H1 (cell line): ENCODE data around the gene ANKS1A. TPM values are rescaled to one million over a fixed set of nuclear protein-coding genes. Genes with fewer than 3 reads are reported as not detected.

Experiments used
- CEBPB ChIP-seq: IDR thresholded peaks from 2 replicates; pipeline ENCODE4 v1.6.1; 2012; ENCODE audit warnings: low read depth, low read length
- EP300 ChIP-seq, 2 experiments: IDR thresholded peaks; 1 replicate in 1 of 2; 2 replicates in 1 of 2; pipeline ENCODE4 v1.6.1; 2011 to 2012; ENCODE audit warnings: low read depth in 2 of 2, low read length in 2 of 2, mild to moderate bottlenecking in 2 of 2, borderline replicate concordance in 1 of 2, inconsistent platforms in 1 of 2, moderate library complexity in 1 of 2
- POLR2A ChIP-seq, 2 experiments: IDR thresholded peaks; 1 replicate in 1 of 2; 2 replicates in 1 of 2; pipeline ENCODE4 v1.6.1; 2011; ENCODE audit warnings: low read depth in 2 of 2, low read length in 2 of 2, mild to moderate bottlenecking in 2 of 2; ENCODE audit errors: control extremely low read depth in 1 of 2
- RAD21 ChIP-seq, 2 experiments: IDR thresholded peaks in 1 of 2; conservative IDR thresholded peaks in 1 of 2; 2 replicates each; pipeline ENCODE4 v1.6.1; 2011; ENCODE audit warnings: low read depth in 2 of 2, low read length in 2 of 2, improper control_type of control experiment in 1 of 2, inconsistent platforms in 1 of 2, mild to moderate bottlenecking in 1 of 2, moderate library complexity in 1 of 2
- TAF7 ChIP-seq: optimal IDR thresholded peaks from 2 replicates; pipeline ENCODE3; 2011; ENCODE audit warnings: low read depth, mild to moderate bottlenecking, inconsistent platforms, low read length, moderate library complexity, borderline replicate concordance
- polyA plus RNA-seq, 7 experiments: library from polyadenylated mRNA; depleted of rRNA in 3 of 7; stranded (reverse) in 5 of 7; unstranded in 2 of 7; fragments of >200 nt in 5 of 7; fragments of 200-250 nt in 2 of 7; gene quantifications; 1 replicate in 5 of 7; 2 replicates in 1 of 7; 4 replicates in 1 of 7; pipeline versions ENCODE4 v1.2.1 to v1.2.3, GENCODE V29; 2011 to 2013; ENCODE audit warnings: missing spikeins in 2 of 7, mixed read lengths in 2 of 7
- total RNA-seq: library from RNA; stranded (reverse); fragmentation: NEBNext Ultra II Directional; extraction: Animal tissue kit (Norgen Biotek cat#: 25700); gene quantifications from 2 replicates; pipeline ENCODE4 v1.2.1, GENCODE V29; 2021

The ANKS1A gene
- total and polyA plus RNA-seq, 2 of the 8 experiments (the other 6 are each of a cell fraction or from before 2014, with no cell fraction given), result 9.8 to 30.9 TPM

- TF ChIP-seq EP300 (IDR thresholded peaks at IDR 0.05; ENCODE audit: borderline replicate concordance in 1 of 2, low read depth in 2 of 2, low read length in 2 of 2) (no peak), POLR2A (IDR thresholded peaks at IDR 0.05; ENCODE audit: control extremely low read depth in 1 of 2, low read depth in 2 of 2, low read length in 2 of 2) (no peak), CEBPB (no peak), RAD21 (IDR thresholded peaks at IDR 0.05 in 1 of 2, conservative IDR thresholded peaks at IDR 0.05 in 1 of 2; ENCODE audit: low read depth in 2 of 2, low read length in 2 of 2) (no peak), TAF7 (no peak)
Measured at GRCh38 chr6:35084041-35084491, 195.0 kb downstream of the ANKS1A start (continued).
